ENCODE data around the gene PCAT6. TPM values are rescaled to one million over a fixed set of nuclear protein-coding genes. Genes with fewer than 3 reads are reported as not detected.

PCAT6 gene
- total RNA-seq, 1 experiment from 2014 or later: 4.8 TPM

DNA sequence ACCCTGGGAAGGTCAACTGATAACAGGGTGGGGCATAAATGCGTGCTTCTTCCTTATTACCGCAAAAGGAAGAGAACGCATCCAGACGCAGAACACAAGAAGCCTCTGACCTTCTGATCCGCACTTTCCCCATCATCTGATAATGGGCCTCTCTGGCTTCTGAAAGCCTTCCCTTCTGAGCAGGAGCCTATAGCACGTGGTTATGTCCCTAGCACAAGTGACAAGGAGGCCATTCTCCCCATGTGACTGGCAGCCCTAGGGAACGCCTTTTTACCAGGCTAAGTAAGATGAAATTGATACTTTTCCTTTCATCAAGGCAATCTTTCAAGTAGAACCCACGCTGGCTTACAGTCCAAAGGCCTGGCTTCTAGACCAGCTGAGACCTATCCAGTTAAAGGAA, 44.0 kb downstream of the PCAT6 start:
- H3K4me3 Mint-ChIP-seq: no peak overlapping the region
- no peak overlapping the region for H3K23ac ChIP-seq (ENCODE audit: insufficient read length, low read depth, low read length)
- H3K56ac ChIP-seq (ENCODE audit: insufficient read length, low read depth, low read length): no peak overlapping the region
- no peak overlapping the region for H3K27ac Mint-ChIP-seq
- WGBS (ENCODE audit: extremely low coverage, insufficient read length, low lambda C conversion rate): no CpG with 5 or more reads among the region's 8 CpGs
- H2BK12ac ChIP-seq (ENCODE audit: insufficient read length, low read depth, low read length): no peak overlapping the region
- H3K4me1 Mint-ChIP-seq: peaks cover 2 to 4% of the 10 kb centered on the region in 2 experiments
- no peaks in the 10 kb centered on the region for H3K27me3 ChIP-seq (ENCODE audit: insufficient read depth, low read length)
- H3K18ac ChIP-seq (ENCODE audit: insufficient read length, low read depth, low read length): no peak overlapping the region
- no peak overlapping the region for H4K5ac ChIP-seq (ENCODE audit: insufficient read length, low read depth, low read length)
- no peaks in the 10 kb centered on the region for H3K9me3 ChIP-seq (ENCODE audit: control insufficient read depth, low read depth, low read length)
- H4K91ac ChIP-seq (ENCODE audit: insufficient read length, low read depth, low read length): no peak overlapping the region
- peaks cover under 1% of the 10 kb centered on the region for H3K23me2 ChIP-seq (ENCODE audit: insufficient read length, low read depth, low read length, poor library complexity, severe bottlenecking)
- H3K79me2 ChIP-seq (ENCODE audit: insufficient read depth, low read length): peaks cover 2% of the 10 kb centered on the region; the same call in 1 of the 2 replicates
- H3K9ac ChIP-seq (ENCODE audit: extremely low read depth, insufficient read length, low read length): no peak overlapping the region
- no peak overlapping the region for H2BK15ac ChIP-seq (ENCODE audit: low read depth, low read length)
- peaks cover 8% of the 10 kb centered on the region for H3K79me1 ChIP-seq (ENCODE audit: insufficient read depth, low read depth, low read length, poor library complexity, severe bottlenecking)
- H2AK5ac ChIP-seq (ENCODE audit: insufficient read length, low read length): no peak overlapping the region
- H2BK5ac ChIP-seq (ENCODE audit: insufficient read length, low read length): no peak overlapping the region
- no peaks in the 10 kb centered on the region for H3K27me3 Mint-ChIP-seq (ENCODE audit: low read depth)
- H3K14ac ChIP-seq (ENCODE audit: insufficient read depth, low read length): no peak overlapping the region
- H2BK120ac ChIP-seq (ENCODE audit: low read depth, low read length, poor library complexity, severe bottlenecking): no peak overlapping the region
- H3K27ac ChIP-seq (ENCODE audit: insufficient read length, low read depth, low read length): no peak overlapping the region
- no peaks in the 10 kb centered on the region for H3K4me1 ChIP-seq (ENCODE audit: insufficient read depth, low read length)
- H3T11ph ChIP-seq (ENCODE audit: low read length): no peak overlapping the region
- TF ChIP-seq, protein P1, sequence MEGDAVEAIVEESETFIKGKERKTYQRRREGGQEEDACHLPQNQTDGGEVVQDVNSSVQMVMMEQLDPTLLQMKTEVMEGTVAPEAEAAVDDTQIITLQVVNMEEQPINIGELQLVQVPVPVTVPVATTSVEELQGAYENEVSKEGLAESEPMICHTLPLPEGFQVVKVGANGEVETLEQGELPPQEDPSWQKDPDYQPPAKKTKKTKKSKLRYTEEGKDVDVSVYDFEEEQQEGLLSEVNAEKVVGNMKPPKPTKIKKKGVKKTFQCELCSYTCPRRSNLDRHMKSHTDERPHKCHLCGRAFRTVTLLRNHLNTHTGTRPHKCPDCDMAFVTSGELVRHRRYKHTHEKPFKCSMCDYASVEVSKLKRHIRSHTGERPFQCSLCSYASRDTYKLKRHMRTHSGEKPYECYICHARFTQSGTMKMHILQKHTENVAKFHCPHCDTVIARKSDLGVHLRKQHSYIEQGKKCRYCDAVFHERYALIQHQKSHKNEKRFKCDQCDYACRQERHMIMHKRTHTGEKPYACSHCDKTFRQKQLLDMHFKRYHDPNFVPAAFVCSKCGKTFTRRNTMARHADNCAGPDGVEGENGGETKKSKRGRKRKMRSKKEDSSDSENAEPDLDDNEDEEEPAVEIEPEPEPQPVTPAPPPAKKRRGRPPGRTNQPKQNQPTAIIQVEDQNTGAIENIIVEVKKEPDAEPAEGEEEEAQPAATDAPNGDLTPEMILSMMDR (conservative IDR thresholded peaks at IDR 0.05): no peak
- H4K20me1 ChIP-seq (ENCODE audit: control insufficient read depth, insufficient read depth, insufficient read length): no peaks in the 10 kb centered on the region
- no peak overlapping the region for H2AFZ ChIP-seq (ENCODE audit: low read length)
- H3K4me2 ChIP-seq (ENCODE audit: insufficient read depth, insufficient read length, low read length): no peak overlapping the region
- no peak overlapping the region for H4K8ac ChIP-seq (replicated peaks; ENCODE audit: insufficient read length, low read depth, low read length)
- peaks cover 19 to 69% (median 52%) of the 10 kb centered on the region in 3 experiments; a peak in 6 of 7 replicates for H3K36me3 Mint-ChIP-seq (ENCODE audit: insufficient read depth in 1 of 3, low read depth in 3 of 3)
- no peaks in the 10 kb centered on the region for H3K9me3 Mint-ChIP-seq
- DNase-seq: no peak
- no peak overlapping the region for H3K4ac ChIP-seq (ENCODE audit: low read depth, low read length)
- H2BK20ac ChIP-seq (ENCODE audit: low read depth, low read length, poor library complexity, severe bottlenecking): no peak overlapping the region
